Occipital lobe (tissue), 2 donors: ENCODE measurements around the gene PAFAH1B2. TPM values are rescaled to one million over a fixed set of nuclear protein-coding genes. Genes with fewer than 3 reads are reported as not detected.

ENCODE experiments used
- DNase-seq: peaks from one replicate; lab custom pipeline; 2025; lab: John Stamatoyannopoulos, UW
- total RNA-seq: library from RNA; depleted of rRNA; stranded (reverse); fragments of >200 nt; gene quantifications from one replicate; pipeline ENCODE4 v1.2.3, GENCODE V29; 2014

The PAFAH1B2 gene
- total RNA-seq, 1 donor from 2014 or later: 325 TPM

GRCh38 chr11:117187799-117188481 is 43.9 kb downstream of the PAFAH1B2 start:
- no peak for DNase-seq

- no peak for DNase-seq
These were observed 44.6 kb downstream of the PAFAH1B2 start for GRCh38 chr11:117188620-117189081.

GRCh38 chr11:117189191-117189940 is 45.3 kb downstream of the PAFAH1B2 start:
- DNase-seq: no peak

- no peak for DNase-seq
These were observed 46.0 kb downstream of the PAFAH1B2 start for GRCh38 chr11:117189941-117190544.

GRCh38 chr11:117191680-117192400 is 47.8 kb downstream of the PAFAH1B2 start:
- DNase-seq: no peak

GRCh38 chr11:117192401-117192875 is 48.4 kb downstream of the PAFAH1B2 start:
- no peak for DNase-seq

- DNase-seq: no peak
These were observed 49.3 kb downstream of the PAFAH1B2 start for GRCh38 chr11:117193130-117194020.

GRCh38 chr11:117194267-117194666 is 50.2 kb downstream of the PAFAH1B2 start:
- DNase-seq: no peak

GRCh38 chr11:117195258-117195657 is 51.2 kb downstream of the PAFAH1B2 start:
- no peak for DNase-seq

- DNase-seq: no peak
These were observed 51.7 kb downstream of the PAFAH1B2 start for GRCh38 chr11:117195761-117196160.

GRCh38 chr11:117197006-117197405 is 52.9 kb downstream of the PAFAH1B2 start:
- DNase-seq: no peak

- no peak for DNase-seq
These were observed 53.7 kb downstream of the PAFAH1B2 start for GRCh38 chr11:117197516-117198456.

GRCh38 chr11:117198613-117199012 is 54.5 kb downstream of the PAFAH1B2 start:
- DNase-seq: no peak

GRCh38 chr11:117199053-117199915 is 55.2 kb downstream of the PAFAH1B2 start, which contains the start of gene TAGLN:
TSS of gene TAGLN (plus strand) at chr11:117199370. CDS start at chr11:117203014, 3,644 bp downstream.
- DNase-seq: no peak

GRCh38 chr11:117199916-117200812 is 56.1 kb downstream of the PAFAH1B2 start:
- no peak for DNase-seq

GRCh38 chr11:117200813-117201657 is 56.9 kb downstream of the PAFAH1B2 start:
- DNase-seq: no peak
